GM12864 (cell line): ENCODE measurements around the gene A4GALT.

Experiments
- DNase-seq: peaks from one replicate; pipeline ENCODE4 v3.0.0-alpha.2; 2011; ENCODE audit warnings: low read depth
- H3K4me3 ChIP-seq: 2 replicates; pipeline ENCODE4 v1.5.1; 2011; ENCODE audit warnings: mild to moderate bottlenecking, low read depth, low read length, control low read depth
- CTCF ChIP-seq: IDR thresholded peaks from 2 replicates; pipeline ENCODE4 v1.5.1; 2011; ENCODE audit warnings: low read depth, mild to moderate bottlenecking, moderate library complexity, low read length, control low read depth, inconsistent platforms; ENCODE audit errors: missing control alignments

The A4GALT gene

GRCh38 chr22:42645341-42645937 lies 75.2 kb downstream of the A4GALT start:
- H3K4me3 ChIP-seq = no peak overlapping the region
- no peak for TF ChIP-seq CTCF
- DNase-seq = no peak

- DNase-seq = no peak
- H3K4me3 ChIP-seq = no peak overlapping the region
- TF ChIP-seq CTCF = no peak
Measured at GRCh38 chr22:42644422-42645340, 76.0 kb downstream of the A4GALT start.

GRCh38 chr22:42643634-42644421 lies 76.8 kb downstream of the A4GALT start:
- no peak for DNase-seq
- TF ChIP-seq CTCF = no peak
- no peak overlapping the region for H3K4me3 ChIP-seq

- H3K4me3 ChIP-seq = no peak overlapping the region
- no peak for DNase-seq
- no peak for TF ChIP-seq CTCF
Measured at GRCh38 chr22:42642806-42643633, 77.7 kb downstream of the A4GALT start.
